HG02885 (cell line): ENCODE data around the gene RBM33.

ENCODE experiments used
- ATAC-seq: cut with Tn5 transposase; IDR thresholded peaks from one replicate; pipeline ENCODE4 v1.9.1; 2021; ENCODE audit warnings: mild to moderate bottlenecking; ENCODE audit not compliant: unreplicated experiment, poor library complexity

The RBM33 gene

DNA sequence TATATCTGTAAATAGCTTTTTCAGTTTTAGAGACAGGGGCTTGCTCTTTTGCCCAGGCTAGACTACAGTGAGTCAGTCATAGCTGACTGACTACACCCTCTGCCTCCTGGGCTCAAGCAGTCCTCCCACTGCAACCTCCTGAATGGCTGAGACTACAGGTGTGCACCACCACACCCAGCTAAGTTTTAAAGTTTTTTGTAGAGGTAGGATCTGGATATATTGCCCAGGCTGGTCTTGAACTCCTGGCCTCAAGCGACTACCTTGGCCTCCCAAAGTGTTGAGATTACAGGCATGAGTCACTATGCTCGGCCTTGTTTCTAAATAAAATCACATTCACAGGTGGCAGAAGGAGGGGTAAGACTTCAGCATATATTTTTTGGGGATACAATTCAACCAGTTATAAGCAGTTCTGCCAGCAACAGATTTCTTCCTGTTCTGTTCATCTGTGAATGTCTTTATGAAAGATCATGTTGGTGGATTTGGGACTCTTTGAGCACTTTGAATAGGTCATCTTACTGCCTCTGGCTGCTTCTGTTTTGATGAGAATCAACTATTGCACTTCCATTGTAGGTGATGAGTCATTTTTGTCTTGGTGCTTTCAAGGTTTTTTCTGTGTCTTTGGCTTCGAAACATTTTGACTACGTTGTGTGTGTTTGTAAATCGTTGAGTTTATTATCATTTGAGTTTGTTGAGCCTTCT, 15.7 kb downstream of the RBM33 start:
- peak; percentile 83 for ATAC-seq

DNA sequence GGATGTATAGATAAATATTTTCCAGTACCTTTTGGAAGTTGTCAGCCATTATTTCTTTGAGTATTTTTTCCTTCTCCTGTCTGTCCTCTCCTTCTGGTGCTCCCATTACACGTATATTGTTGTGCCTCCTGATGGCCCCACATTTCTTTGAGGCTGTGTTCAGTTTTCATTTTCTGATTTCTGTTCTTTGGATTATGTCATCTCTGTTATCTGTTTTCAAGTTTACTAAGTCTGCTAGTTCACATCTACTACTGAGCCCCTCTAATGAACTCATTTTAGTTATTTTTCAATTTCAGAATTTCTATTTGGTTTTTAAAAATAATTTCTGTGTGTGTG, 16.3 kb downstream of the RBM33 start:
- peak; percentile 77 for ATAC-seq

DNA sequence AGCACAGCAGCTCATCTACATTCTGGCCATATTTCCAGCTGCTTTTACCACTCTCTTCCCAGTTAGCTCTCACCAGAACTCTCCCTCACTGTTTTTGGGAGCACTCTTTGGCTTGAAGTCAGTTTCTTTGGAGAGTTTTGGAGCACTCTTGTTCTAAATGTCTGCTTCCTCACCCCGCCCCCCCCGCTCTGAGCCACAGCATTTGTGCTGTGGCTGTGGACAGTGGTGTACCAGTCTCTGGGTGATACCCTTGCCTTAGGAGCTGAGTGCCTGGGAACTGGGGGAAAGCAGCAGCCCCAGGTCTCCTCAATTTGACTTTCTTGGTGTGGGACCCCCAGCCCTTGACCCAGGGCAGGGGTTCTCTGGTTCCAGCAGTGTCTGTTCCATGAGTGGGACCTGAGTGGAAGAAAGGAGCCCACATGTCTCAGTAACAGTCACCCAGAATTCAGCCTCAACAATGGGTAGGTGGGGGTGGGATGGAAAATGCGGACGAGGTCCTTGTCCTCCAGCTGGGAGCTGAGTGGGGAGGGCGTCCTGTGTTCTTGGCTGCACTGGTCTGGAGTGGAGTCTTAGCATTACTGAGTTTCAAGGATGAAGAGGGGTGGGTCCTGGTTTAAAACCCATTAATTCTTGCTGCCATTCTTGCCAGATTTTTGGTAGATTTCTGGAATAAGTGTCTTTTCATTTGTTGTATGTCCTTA, 18.0 kb downstream of the RBM33 start:
- ATAC-seq: no peak

DNA sequence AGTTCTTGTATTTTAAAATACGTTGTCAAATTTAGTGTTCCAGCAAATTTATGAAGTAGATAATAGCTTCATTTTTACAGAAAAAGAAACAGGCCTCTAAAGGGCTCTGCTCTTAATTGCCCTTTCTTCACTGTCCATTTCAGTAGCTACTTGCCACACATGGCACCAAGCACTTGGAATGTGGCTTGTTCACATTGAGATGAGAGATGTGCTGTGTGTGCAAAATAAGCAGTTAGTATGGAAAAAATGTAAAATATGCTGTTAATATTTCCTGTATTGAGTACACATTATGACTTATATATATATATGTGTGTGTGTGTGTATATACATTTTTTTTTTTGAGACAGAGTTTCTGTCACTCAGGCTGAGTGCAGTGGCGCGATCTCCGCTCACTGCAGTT, 19.5 kb downstream of the RBM33 start:
- ATAC-seq: no peak

DNA sequence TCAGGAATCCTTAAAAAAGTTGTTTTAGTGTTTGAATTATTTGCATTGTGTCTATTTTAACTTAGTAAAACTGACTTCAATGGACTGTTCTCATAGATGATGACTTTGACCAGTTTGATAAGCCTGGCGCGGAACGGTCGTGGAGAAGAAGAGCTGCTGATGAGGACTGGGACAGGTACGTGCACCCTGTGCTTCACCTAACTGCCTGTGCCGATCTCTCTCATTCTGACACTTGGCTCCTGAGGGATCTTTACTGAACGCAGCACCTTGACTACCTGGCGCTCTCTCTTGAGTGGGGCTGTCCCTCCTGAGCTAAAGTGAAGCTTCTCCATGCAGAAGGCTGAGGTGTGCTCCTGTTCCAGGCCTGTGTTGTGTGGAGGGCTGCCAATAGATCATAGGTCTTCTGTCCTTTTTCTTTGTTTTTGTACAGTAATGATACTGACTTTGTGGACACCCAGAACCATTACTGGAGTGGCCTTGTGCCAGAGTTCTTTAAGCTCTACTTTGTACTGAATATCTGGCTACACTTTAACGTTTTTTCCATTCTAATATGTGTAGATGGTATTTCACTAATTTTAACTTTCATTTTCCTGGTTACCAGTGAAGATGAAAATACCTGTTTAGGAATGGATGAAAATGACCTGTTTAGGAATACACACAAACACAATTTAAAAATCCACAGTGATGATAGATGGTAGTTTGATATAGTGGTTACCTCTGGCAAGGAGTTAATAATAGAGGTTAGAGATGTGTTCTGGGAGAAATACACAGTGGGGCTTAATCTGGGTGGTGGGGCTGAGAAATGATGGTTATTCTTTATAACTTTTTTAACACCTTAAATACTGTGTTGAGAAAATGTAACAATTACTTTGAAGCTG, 20.9 kb downstream of the RBM33 start:
- no peak for ATAC-seq

DNA sequence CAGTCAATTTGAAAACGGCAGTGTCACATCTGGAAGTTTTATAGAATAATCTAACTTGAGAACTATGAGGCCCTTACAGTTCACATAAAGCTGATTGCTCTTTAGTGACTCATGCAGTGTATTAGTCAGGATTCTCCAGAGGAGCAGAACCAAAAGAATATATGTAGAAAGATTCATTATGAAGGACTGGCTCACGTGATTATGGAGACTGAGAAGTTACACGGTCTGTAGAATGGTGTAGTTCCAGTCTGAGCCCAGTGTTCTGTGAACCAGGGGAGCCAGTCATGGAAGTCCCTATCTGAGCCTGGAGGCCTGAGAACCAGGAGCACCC, 21.5 kb downstream of the RBM33 start:
- ATAC-seq: no peak

DNA sequence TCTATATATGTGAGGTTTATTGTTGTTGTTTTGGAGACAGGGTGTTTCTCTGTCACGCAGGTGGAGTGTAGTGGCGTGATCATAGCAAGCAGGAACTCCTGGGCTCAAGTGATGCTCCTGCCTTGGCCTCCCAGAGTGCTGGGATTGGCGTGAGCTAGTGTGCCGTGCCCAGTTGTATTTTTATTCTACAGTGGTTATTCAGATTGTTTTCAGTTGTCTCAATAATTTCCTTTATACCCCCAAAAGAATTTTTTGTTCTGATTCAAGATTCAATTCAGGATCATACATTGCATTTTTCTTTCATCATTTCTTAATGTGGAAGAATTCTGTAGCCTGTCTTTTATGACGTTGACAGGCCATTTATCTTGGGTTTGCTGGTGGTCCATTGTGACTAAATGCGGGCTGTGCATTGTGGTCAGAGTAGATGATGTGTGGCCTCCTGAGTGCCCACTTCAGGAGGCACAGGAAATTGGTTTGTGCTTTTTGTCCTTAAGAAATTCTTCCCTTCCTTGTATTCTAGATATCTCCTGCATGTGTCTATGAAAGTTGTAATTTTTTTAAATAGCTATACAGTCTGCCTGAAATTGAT, 22.9 kb downstream of the RBM33 start:
- no peak for ATAC-seq

DNA sequence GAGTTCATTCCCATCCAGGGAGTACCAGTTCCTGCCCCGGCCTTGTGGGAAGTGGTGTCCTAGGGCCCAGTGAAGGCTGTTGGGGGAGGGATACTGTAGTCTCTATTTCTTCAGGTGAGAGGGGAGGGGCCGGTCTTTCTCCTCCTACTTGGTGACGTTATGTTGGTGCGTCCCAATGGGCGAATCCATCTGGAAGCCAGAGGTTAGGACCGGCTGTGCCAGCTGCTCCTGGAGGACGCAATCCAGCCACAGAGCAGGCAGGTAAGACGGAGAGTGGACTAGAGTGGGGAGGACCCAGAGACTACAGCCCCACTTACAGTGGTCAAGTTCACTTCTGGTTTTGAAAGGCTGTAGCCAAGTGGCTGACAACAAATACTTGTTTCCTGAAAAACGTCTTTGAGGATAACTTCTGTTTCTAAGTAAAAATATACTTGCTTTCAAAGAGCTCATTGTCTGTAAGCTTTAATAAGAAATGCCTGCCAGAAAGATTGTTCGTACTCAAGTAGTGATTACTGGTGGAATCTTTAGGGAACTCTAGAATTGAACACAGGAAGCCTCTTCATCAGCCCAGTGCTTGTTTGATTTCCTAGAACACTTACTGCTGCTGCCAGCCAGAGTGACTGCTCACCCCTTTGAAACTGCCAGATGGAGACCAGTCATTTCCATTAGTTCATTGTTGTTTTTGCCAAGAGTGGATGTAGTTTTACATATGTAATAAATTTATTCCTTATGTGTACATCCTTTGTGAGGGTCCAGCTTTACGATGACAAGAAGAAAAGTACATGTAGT, 25.4 kb downstream of the RBM33 start:
- ATAC-seq: no peak

DNA sequence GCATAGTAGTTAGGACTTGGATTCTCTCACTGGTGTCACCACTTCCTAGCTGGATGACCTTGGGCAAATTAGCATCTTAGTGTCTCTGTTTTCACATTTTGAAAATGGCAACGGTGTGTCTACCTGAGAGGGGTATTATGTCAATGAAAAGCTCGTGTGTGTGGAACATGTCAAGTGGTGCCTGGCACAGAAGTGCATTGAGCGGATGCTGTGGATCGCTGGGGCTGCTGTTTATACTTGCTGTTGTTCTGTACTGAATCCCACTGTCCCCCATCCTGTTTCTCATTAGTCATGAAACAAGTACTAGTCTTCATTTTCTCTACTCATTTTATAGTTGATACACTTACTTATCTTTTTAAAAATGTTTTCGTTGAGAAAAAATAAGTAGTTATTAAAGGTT, 26.1 kb downstream of the RBM33 start:
- no peak for ATAC-seq

DNA sequence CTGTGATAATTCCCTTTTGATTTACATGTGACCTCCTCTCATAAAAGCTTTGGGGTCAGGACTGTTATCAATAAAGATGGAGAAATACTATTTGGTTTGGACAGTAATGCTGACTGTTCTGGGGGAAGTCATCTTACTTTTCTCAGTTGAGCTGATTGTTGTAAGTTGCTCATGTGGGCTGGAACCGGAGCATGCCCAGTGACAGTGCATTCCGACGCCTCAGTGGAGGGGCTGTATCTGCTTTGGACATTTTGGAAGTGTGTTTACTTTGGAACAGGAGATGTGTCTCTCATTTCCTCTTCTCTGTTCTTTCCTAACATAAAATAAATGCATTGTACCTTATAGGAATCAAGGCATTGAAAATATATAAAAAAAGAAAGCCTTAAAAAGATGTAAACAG, 30.1 kb downstream of the RBM33 start:
- ATAC-seq: no peak

DNA sequence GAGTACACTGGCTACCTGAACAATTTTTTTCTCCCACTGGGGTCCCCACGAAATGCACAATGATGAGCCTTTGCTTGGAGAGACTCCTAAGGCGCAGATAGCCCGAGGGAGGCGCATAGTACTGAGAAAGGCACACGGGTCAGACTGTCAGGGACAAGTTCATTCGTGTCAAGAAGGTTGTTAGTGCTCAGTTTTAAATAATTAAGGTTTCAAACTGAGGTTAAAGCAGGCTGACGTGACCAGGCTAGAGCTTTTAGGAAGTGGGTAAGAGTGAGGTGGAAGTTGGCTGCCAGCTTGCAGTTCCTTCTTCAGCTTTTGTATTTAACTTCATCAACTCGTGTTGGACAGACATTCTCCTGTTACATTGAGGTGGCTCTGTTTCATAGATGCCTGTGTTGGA, 31.6 kb downstream of the RBM33 start:
- ATAC-seq: peak; percentile 46

DNA sequence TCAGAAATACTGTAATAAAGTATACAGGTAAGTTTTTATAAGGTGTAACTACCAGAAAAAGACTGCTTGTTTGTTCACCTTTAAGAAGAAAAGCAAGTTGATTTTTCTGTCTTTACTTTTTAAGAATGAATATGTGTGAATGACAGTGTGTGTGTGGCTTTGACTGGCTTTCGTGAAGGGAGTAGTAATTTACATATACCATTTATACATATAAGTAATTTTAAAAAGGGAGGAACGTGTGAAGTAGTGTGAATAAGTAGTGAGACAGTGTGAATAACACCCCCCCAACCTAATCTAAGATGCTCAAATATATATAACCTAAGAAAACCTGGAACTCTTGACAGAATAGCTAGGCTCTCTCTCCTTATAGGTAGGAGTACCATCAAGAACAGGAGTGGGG, 33.2 kb downstream of the RBM33 start:
- ATAC-seq: no peak

DNA sequence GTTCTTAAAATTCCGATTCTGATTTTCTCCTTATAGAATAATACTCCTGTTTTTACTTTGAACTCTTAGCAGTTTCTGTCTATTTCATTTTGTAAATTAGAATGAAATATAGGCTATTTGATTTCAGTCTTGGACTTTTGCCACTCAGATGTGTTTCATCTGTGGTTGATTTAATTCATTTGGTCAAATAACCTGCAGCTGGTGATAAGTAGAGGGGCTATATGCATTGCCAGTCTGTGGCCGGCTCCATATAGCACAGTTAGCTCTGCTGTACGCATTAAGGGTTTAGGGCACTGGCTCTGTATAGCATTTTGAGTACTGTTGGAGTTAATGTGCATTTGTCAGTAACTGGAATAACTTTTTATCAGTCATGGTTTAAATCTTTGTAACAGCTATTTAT, 35.7 kb downstream of the RBM33 start:
- ATAC-seq: no peak

DNA sequence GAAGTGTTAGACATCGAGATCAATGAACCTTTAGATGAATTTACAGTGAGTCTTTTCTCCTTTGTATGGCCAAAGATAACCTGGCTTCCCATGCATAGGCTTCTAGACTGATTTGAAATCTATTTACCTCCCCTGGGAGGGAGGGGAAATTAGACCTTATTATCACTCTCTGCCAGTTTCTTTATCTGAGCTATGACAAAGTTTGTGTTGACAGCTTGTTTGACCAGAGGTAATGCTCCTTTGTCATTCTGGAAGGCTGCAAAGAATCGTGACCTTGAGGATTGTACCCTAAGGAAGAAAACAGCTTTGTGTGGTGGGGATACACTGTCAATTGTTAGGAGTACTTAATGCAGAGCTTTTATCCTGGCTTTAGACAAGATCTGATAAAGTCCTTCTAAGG, 36.4 kb downstream of the RBM33 start:
- ATAC-seq: no peak

DNA sequence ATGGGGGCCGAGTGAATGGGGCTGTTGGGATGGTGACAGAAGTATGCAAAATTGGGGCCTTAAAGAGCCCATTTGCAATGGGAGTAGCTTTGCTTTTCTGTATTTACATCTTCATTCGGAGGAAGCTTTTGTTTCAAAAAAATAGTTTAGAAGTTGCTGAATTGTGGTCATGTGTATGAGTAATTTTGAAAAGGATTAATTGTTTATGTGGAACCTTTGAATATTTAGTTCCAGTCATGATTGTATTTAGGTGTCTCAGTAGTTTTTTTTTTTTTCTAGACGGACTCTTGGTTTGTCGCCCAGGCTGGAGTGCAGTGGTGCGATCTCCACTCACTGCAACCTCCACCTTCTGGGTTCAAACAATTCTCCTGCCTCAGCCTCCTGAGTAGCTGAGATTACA, 37.2 kb downstream of the RBM33 start:
- ATAC-seq: no peak

DNA sequence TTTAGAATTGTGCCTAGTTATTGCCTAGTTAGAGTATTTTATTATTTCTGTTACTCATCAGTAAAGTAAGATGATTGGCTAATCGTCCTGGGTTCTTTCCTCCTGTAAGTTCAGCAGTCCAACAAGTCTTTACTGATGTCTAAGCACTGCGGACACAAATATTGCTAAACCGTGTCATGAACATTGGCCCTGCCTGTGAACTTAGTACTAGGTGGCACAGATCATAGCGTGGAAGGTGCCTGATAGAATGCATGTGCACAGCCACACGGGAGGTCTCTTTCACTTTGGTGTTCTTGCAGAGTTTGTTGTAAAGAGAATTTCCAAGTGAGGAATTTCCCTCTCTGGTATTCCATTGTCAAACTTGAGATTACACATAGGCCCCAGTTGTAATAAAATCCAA, 38.0 kb downstream of the RBM33 start:
- no peak for ATAC-seq

DNA sequence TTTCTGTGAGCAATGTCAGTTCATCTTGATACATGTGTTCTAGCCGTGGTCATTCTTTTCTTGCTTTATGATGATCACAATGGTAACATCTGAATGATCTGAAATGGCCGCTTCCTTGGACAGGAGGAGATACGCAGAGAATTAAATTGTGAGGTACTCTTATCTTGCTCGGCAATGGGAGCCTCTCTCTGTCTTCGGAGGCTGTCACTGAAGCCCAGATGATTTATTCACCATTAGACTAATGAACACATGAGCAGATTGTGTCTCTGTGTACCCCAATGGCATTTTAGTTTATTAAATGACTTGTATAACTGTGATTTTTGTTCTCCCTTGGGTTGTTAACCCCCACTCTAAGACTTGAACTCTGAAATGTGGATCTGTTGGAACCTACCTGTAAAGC, 38.6 kb downstream of the RBM33 start:
- no peak for ATAC-seq

DNA sequence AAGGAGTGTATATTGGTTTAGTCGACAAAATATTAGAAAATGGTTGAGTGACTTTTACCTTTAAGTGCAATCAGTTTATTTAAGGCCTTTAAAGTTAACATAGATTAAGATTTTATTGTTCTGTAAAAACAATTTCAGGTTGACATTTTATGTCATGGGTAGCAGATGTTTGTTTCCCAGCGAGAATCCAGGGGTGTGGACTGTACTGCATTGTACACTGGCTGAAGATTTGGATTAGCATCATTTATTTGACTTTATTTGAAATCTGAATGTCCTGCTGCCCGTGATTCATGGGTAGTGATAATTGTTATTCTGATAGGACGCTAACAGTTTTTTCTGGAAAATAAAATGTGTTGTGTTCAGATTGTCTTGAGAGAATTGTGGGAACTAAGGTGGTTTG, 39.3 kb downstream of the RBM33 start:
- ATAC-seq: no peak

DNA sequence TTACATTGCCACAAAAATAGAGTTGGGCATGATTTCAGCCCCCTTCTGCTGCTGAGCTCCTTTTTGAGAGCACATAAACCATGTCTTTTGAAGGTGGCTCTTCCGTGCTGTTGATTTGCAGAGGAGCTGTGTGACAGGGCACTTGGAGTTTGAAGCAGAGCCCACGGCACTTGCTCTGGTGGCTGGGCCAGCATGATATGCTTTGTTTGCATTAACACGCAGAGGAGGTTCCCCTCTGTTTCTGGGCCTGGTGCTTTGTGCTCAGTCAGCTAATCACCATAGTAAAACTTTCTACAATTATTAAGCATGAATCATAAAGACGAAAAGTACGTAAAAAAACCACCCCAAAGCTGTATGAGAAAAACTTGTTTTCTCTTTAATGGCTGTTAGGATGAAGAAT, 40.1 kb downstream of the RBM33 start:
- no peak for ATAC-seq

DNA sequence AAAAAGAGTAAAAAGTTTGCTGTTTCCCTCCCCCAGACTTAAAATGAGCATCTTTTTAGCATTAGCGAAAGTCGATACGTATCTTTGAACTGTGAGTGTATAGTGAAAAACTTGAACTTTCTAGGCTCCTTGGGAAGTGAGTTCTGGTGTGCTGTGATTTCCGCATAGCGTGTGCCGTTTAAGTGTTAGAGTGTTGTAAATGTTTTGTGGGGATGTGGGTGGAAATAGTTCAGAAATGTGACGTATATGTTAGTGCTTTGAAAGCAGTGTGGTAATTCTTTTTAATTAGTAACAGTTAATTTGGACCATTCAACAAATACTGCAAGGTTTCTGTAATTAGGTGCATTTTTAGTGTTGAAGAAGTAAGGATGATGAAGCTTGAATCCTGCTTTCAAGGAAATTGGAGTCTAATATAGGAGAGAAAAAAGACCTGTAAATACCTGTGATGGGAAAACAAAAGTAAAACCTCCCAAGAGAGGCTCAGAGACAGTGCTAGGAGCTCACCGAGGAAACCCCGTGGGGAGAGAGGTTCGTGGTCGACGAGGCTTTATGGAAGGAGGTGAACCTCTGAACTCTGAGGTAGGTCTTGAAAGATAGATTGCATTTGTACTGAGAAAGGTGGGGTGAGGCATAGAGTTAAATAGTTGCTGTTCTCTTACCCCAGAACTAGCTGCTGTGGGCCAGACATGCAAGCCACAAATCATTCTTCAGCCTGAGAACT, 40.8 kb downstream of the RBM33 start:
- ATAC-seq: peak; percentile 59
